Measurements from ENCODE around the gene COL6A3. TPM values are rescaled to one million over a fixed set of nuclear protein-coding genes. Genes with fewer than 3 reads are reported as not detected.

COL6A3 gene
- total RNA-seq, 4 donors from 2014 or later: 43.1 to 204 (median 62.4) TPM

- no peak overlapping the region for H3K4me3 ChIP-seq (ENCODE audit: low read depth, poor library complexity, severe bottlenecking)
- peak; percentile 75 to 97 for DNase-seq (ENCODE audit: low spot score in 2 of 2)
- WGBS, 2 donors: 18 to 19% methylated on average over 23 of the region's 23 CpGs
- TF ChIP-seq POLR2A (IDR thresholded peaks at IDR 0.05): no peak
- peak in 1 of 3 donors; percentile 77 for TF ChIP-seq CTCF (IDR thresholded peaks at IDR 0.05)
- intact Hi-C loops (cut with DNase I; ENCODE audit: low total_unique reads): no loop called here
Observed at GRCh38 chr2:237421542-237422116, 7.7 kb upstream of the COL6A3 start.

GRCh38 chr2:237418300-237418699, 4.3 kb upstream of the COL6A3 start:
- WGBS, 2 donors: 76 to 94% methylated on average over 3 of the region's 3 CpGs
- DNase-seq (ENCODE audit: low spot score in 2 of 2): no peak
- H3K4me3 ChIP-seq (ENCODE audit: low read depth, poor library complexity, severe bottlenecking): no peak overlapping the region
- intact Hi-C loops (cut with DNase I; ENCODE audit: low total_unique reads): no loop called here
- TF ChIP-seq POLR2A (IDR thresholded peaks at IDR 0.05) (no peak), CTCF (IDR thresholded peaks at IDR 0.05) (no peak)

- no peak for DNase-seq (ENCODE audit: low spot score in 2 of 2)
- peak overlapping the region; percentile 42 for H3K4me3 ChIP-seq (ENCODE audit: low read depth, poor library complexity, severe bottlenecking)
- intact Hi-C loops (cut with DNase I; ENCODE audit: low total_unique reads): no loop called here
- TF ChIP-seq POLR2A (IDR thresholded peaks at IDR 0.05): no peak
- TF ChIP-seq CTCF (IDR thresholded peaks at IDR 0.05): no peak
- 52 to 68% methylated on average over 25 of the region's 25 CpGs for WGBS, 2 donors
Observed at GRCh38 chr2:237412988-237413776, 782 bp downstream of the COL6A3 start.

GRCh38 chr2:237412646-237412987, 1.3 kb downstream of the COL6A3 start:
- intact Hi-C loops (cut with DNase I; ENCODE audit: low total_unique reads): no loop called here
- WGBS, 2 donors: 58 to 59% methylated on average over 7 of the region's 7 CpGs
- no peak for DNase-seq (ENCODE audit: low spot score in 2 of 2)
- TF ChIP-seq POLR2A (IDR thresholded peaks at IDR 0.05) (no peak), CTCF (IDR thresholded peaks at IDR 0.05) (no peak)
- H3K4me3 ChIP-seq (ENCODE audit: low read depth, poor library complexity, severe bottlenecking): peak overlapping the region; percentile 42

GRCh38 chr2:237411683-237412423, 2.1 kb downstream of the COL6A3 start:
- intact Hi-C loops (cut with DNase I; ENCODE audit: low total_unique reads): no loop called here
- WGBS, 2 donors: 63 to 67% methylated on average over 16 of the region's 16 CpGs
- no peak for DNase-seq (ENCODE audit: low spot score in 2 of 2)
- no peak for TF ChIP-seq CTCF (IDR thresholded peaks at IDR 0.05)
- no peak for TF ChIP-seq POLR2A (IDR thresholded peaks at IDR 0.05)
- peak overlapping the region; percentile 42 for H3K4me3 ChIP-seq (ENCODE audit: low read depth, poor library complexity, severe bottlenecking)

Measured in lower leg skin (tissue), 4 donors.